Endothelial cell of umbilical vein (primary cell): ENCODE measurements around the gene PLPP1.

Experiments
- CTCF ChIP-seq, 2 donors: IDR thresholded peaks; 1 replicate in 1 of 2; 2 replicates in 1 of 2; pipeline ENCODE4 v1.5.1; 2011; ENCODE audit warnings: low read length in 2 of 2, mild to moderate bottlenecking in 2 of 2, moderate library complexity in 2 of 2, control low read depth in 1 of 2, inconsistent platforms in 1 of 2, low read depth in 1 of 2; ENCODE audit not compliant: insufficient read depth in 1 of 2; ENCODE audit errors: extremely low read depth in 1 of 2
- EZH2 ChIP-seq: IDR thresholded peaks from 2 replicates; pipeline ENCODE4 v1.6.1; 2012; ENCODE audit warnings: borderline replicate concordance, low read depth, mild to moderate bottlenecking, moderate library complexity, low read length, inconsistent platforms; ENCODE audit not compliant: severe bottlenecking
- FOS ChIP-seq: IDR thresholded peaks from 2 replicates; pipeline ENCODE4 v1.6.1; 2011; ENCODE audit warnings: mild to moderate bottlenecking, low read length, moderate library complexity, borderline replicate concordance; ENCODE audit not compliant: insufficient read depth
- GATA2 ChIP-seq: IDR thresholded peaks from 2 replicates; pipeline ENCODE4 v1.7.0; 2011; ENCODE audit warnings: low read depth, mild to moderate bottlenecking, moderate library complexity, mixed read lengths, low read length; ENCODE audit not compliant: insufficient read length, insufficient read depth
- JUN ChIP-seq: IDR thresholded peaks from 2 replicates; pipeline ENCODE4 v1.6.1; 2011; ENCODE audit warnings: borderline replicate concordance, low read depth; ENCODE audit not compliant: insufficient read length, insufficient read depth
- MYC ChIP-seq: IDR thresholded peaks from one replicate; pipeline ENCODE4 v1.6.1; 2011; ENCODE audit warnings: mild to moderate bottlenecking, low read depth, low read length
- POLR2A ChIP-seq: IDR thresholded peaks from 2 replicates; pipeline ENCODE4 v1.6.1; 2012; ENCODE audit warnings: low read depth, mild to moderate bottlenecking, control low read depth, low read length
- POLR2AphosphoS5 ChIP-seq: IDR thresholded peaks from 2 replicates; pipeline ENCODE4 v1.6.1; 2012; ENCODE audit warnings: low read depth, mild to moderate bottlenecking, control low read depth, low read length, moderate library complexity; ENCODE audit not compliant: insufficient read depth
- TF ChIP-seq, protein P1 (sequence below): IDR thresholded peaks from 2 replicates; pipeline ENCODE4 v1.6.1; 2011; ENCODE audit not compliant: insufficient read depth, insufficient read length

DNA sequence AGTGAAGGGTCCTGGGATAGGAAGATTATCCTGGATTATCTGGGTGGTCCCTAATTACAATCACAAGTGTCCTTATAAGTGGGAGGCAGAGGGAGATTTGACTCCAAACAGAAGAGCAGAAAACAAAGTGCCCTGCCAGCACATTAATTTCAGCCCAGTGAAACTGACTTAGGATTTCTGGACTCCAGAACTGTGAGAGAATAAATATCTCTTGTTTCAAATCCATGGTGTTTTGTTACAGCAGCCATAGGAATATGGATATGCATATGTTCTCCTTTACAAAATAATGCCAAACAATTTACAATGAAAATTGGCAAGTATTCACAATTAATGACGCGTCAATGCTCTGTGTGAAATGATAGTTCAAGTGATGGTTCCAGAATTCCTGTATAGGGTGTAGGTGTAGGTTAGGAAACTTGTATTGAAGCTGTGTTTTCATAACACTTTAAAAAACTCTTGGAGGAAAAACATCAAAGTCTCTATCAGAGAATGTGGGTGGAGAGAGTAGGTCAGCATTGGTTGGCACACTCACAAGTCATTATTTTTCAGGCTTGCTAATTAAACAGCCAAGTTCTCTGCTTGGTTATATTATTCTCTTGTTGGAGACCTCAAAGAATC lies 19.9 kb upstream of the PLPP1 start:
- TF ChIP-seq CTCF (IDR thresholded peaks at IDR 0.05; ENCODE audit: extremely low read depth in 1 of 2, insufficient read depth in 1 of 2, low read depth in 1 of 2, low read length in 2 of 2) (no peak), EZH2 (no peak), POLR2A (no peak), POLR2AphosphoS5 (no peak), MYC (no peak), JUN (no peak), GATA2 (no peak), FOS (no peak)
- TF ChIP-seq, protein P1, sequence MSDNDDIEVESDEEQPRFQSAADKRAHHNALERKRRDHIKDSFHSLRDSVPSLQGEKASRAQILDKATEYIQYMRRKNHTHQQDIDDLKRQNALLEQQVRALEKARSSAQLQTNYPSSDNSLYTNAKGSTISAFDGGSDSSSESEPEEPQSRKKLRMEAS, result no peak
